ENCODE results near the gene CDH4.

CDH4 gene

GRCh38 chr20:61725966-61726365 is 473.9 kb downstream of the CDH4 start:
- Histone ChIP-seq H3K27me3 (ENCODE audit: control insufficient read depth, insufficient read depth, low read length) (no peaks in the 10 kb centered on the region), H3K4me1 (ENCODE audit: control insufficient read depth, insufficient read depth, low read length) (no peaks in the 10 kb centered on the region), H3K9ac (ENCODE audit: low read depth, low read length) (no peak overlapping the region), H3K4me2 (ENCODE audit: low read length) (no peak overlapping the region), H3K36me3 (ENCODE audit: insufficient read depth, low read length) (peaks cover 4% of the 10 kb centered on the region), H3K4me3 (ENCODE audit: low read length) (no peak overlapping the region), H3K9me3 (replicated peaks; ENCODE audit: low read length) (no peaks in the 10 kb centered on the region)

GRCh38 chr20:61726979-61727378 is 474.9 kb downstream of the CDH4 start:
- no peaks in the 10 kb centered on the region for H3K4me1 ChIP-seq (ENCODE audit: control insufficient read depth, insufficient read depth, low read length)
- no peak overlapping the region for H3K4me3 ChIP-seq (ENCODE audit: low read length)
- H3K4me2 ChIP-seq (ENCODE audit: low read length), result no peak overlapping the region
- H3K9me3 ChIP-seq (replicated peaks; ENCODE audit: low read length), result no peaks in the 10 kb centered on the region
- no peaks in the 10 kb centered on the region for H3K27me3 ChIP-seq (ENCODE audit: control insufficient read depth, insufficient read depth, low read length)
- H3K9ac ChIP-seq (ENCODE audit: low read depth, low read length), result no peak overlapping the region
- peaks cover 4% of the 10 kb centered on the region for H3K36me3 ChIP-seq (ENCODE audit: insufficient read depth, low read length)

- no peaks in the 10 kb centered on the region for H3K27me3 ChIP-seq (ENCODE audit: control insufficient read depth, insufficient read depth, low read length)
- no peak overlapping the region for H3K4me3 ChIP-seq (ENCODE audit: low read length)
- H3K36me3 ChIP-seq (ENCODE audit: insufficient read depth, low read length), result peaks cover 4% of the 10 kb centered on the region
- H3K4me1 ChIP-seq (ENCODE audit: control insufficient read depth, insufficient read depth, low read length), result no peaks in the 10 kb centered on the region
- no peak overlapping the region for H3K4me2 ChIP-seq (ENCODE audit: low read length)
- no peak overlapping the region for H3K9ac ChIP-seq (ENCODE audit: low read depth, low read length)
- H3K9me3 ChIP-seq (replicated peaks; ENCODE audit: low read length), result no peaks in the 10 kb centered on the region
Measured at GRCh38 chr20:61727761-61728160, 475.7 kb downstream of the CDH4 start.

GRCh38 chr20:61728326-61728725 is 476.3 kb downstream of the CDH4 start:
- no peak overlapping the region for H3K4me3 ChIP-seq (ENCODE audit: low read length)
- H3K27me3 ChIP-seq (ENCODE audit: control insufficient read depth, insufficient read depth, low read length), result no peaks in the 10 kb centered on the region
- H3K9me3 ChIP-seq (replicated peaks; ENCODE audit: low read length), result no peaks in the 10 kb centered on the region
- no peak overlapping the region for H3K4me2 ChIP-seq (ENCODE audit: low read length)
- peaks cover 4% of the 10 kb centered on the region for H3K36me3 ChIP-seq (ENCODE audit: insufficient read depth, low read length)
- no peaks in the 10 kb centered on the region for H3K4me1 ChIP-seq (ENCODE audit: control insufficient read depth, insufficient read depth, low read length)
- no peak overlapping the region for H3K9ac ChIP-seq (ENCODE audit: low read depth, low read length)

GRCh38 chr20:61728786-61729770 is 477.0 kb downstream of the CDH4 start:
- H3K9ac ChIP-seq (ENCODE audit: low read depth, low read length), result no peak overlapping the region
- H3K36me3 ChIP-seq (ENCODE audit: insufficient read depth, low read length), result peaks cover 4% of the 10 kb centered on the region
- no peak overlapping the region for H3K4me2 ChIP-seq (ENCODE audit: low read length)
- H3K27me3 ChIP-seq (ENCODE audit: control insufficient read depth, insufficient read depth, low read length), result no peaks in the 10 kb centered on the region
- no peak overlapping the region for H3K4me3 ChIP-seq (ENCODE audit: low read length)
- no peaks in the 10 kb centered on the region for H3K4me1 ChIP-seq (ENCODE audit: control insufficient read depth, insufficient read depth, low read length)
- H3K9me3 ChIP-seq (replicated peaks; ENCODE audit: low read length), result no peaks in the 10 kb centered on the region

GRCh38 chr20:61730631-61731362 is 478.7 kb downstream of the CDH4 start:
- Histone ChIP-seq H3K4me3 (ENCODE audit: low read length) (no peak overlapping the region), H3K4me1 (ENCODE audit: control insufficient read depth, insufficient read depth, low read length) (no peaks in the 10 kb centered on the region), H3K36me3 (ENCODE audit: insufficient read depth, low read length) (peaks cover 4% of the 10 kb centered on the region), H3K9ac (ENCODE audit: low read depth, low read length) (no peak overlapping the region), H3K9me3 (replicated peaks; ENCODE audit: low read length) (no peaks in the 10 kb centered on the region), H3K27me3 (ENCODE audit: control insufficient read depth, insufficient read depth, low read length) (no peaks in the 10 kb centered on the region), H3K4me2 (ENCODE audit: low read length) (no peak overlapping the region)

- no peak overlapping the region for H3K4me3 ChIP-seq (ENCODE audit: low read length)
- H3K4me2 ChIP-seq (ENCODE audit: low read length), result no peak overlapping the region
- H3K9me3 ChIP-seq (replicated peaks; ENCODE audit: low read length), result no peaks in the 10 kb centered on the region
- H3K27me3 ChIP-seq (ENCODE audit: control insufficient read depth, insufficient read depth, low read length), result no peaks in the 10 kb centered on the region
- no peaks in the 10 kb centered on the region for H3K4me1 ChIP-seq (ENCODE audit: control insufficient read depth, insufficient read depth, low read length)
- H3K36me3 ChIP-seq (ENCODE audit: insufficient read depth, low read length), result peaks cover 4% of the 10 kb centered on the region
- H3K9ac ChIP-seq (ENCODE audit: low read depth, low read length), result no peak overlapping the region
Measured at GRCh38 chr20:61731363-61732181, 479.5 kb downstream of the CDH4 start.

- H3K9me3 ChIP-seq (replicated peaks; ENCODE audit: low read length), result no peaks in the 10 kb centered on the region
- H3K9ac ChIP-seq (ENCODE audit: low read depth, low read length), result no peak overlapping the region
- no peaks in the 10 kb centered on the region for H3K36me3 ChIP-seq (ENCODE audit: insufficient read depth, low read length)
- H3K4me3 ChIP-seq (ENCODE audit: low read length), result no peak overlapping the region
- no peaks in the 10 kb centered on the region for H3K27me3 ChIP-seq (ENCODE audit: control insufficient read depth, insufficient read depth, low read length)
- H3K4me2 ChIP-seq (ENCODE audit: low read length), result no peak overlapping the region
- H3K4me1 ChIP-seq (ENCODE audit: control insufficient read depth, insufficient read depth, low read length), result no peaks in the 10 kb centered on the region
Measured at GRCh38 chr20:61732511-61733210, 480.6 kb downstream of the CDH4 start.

- H3K4me2 ChIP-seq (ENCODE audit: low read length), result no peak overlapping the region
- H3K9ac ChIP-seq (ENCODE audit: low read depth, low read length), result no peak overlapping the region
- no peaks in the 10 kb centered on the region for H3K4me1 ChIP-seq (ENCODE audit: control insufficient read depth, insufficient read depth, low read length)
- H3K9me3 ChIP-seq (replicated peaks; ENCODE audit: low read length), result no peaks in the 10 kb centered on the region
- H3K4me3 ChIP-seq (ENCODE audit: low read length), result no peak overlapping the region
- H3K27me3 ChIP-seq (ENCODE audit: control insufficient read depth, insufficient read depth, low read length), result no peaks in the 10 kb centered on the region
- no peaks in the 10 kb centered on the region for H3K36me3 ChIP-seq (ENCODE audit: insufficient read depth, low read length)
Measured at GRCh38 chr20:61733216-61733615, 481.2 kb downstream of the CDH4 start.

- Histone ChIP-seq H3K9ac (ENCODE audit: low read depth, low read length) (no peak overlapping the region), H3K4me2 (ENCODE audit: low read length) (no peak overlapping the region), H3K4me3 (ENCODE audit: low read length) (no peak overlapping the region), H3K9me3 (replicated peaks; ENCODE audit: low read length) (no peaks in the 10 kb centered on the region), H3K36me3 (ENCODE audit: insufficient read depth, low read length) (no peaks in the 10 kb centered on the region), H3K27me3 (ENCODE audit: control insufficient read depth, insufficient read depth, low read length) (no peaks in the 10 kb centered on the region), H3K4me1 (ENCODE audit: control insufficient read depth, insufficient read depth, low read length) (no peaks in the 10 kb centered on the region)
Measured at GRCh38 chr20:61733891-61734732, 482.1 kb downstream of the CDH4 start.
